HepG2 (cell line): ENCODE data around the gene EFEMP2. TPM values are rescaled to one million over a fixed set of nuclear protein-coding genes. Genes with fewer than 3 reads are reported as not detected.

ENCODE experiments used
- AGO1 ChIP-seq: fragments of 200-400 bp; formaldehyde crosslinking; IDR thresholded peaks from 2 replicates; pipeline ENCODE4 v1.6.1; 2017; ENCODE audit warnings: mild to moderate bottlenecking, low read depth, low read length, moderate library complexity; ENCODE audit not compliant: poor library complexity, severe bottlenecking
- BORCS8-MEF2B ChIP-seq: sonication (generic); formaldehyde crosslinking; IDR thresholded peaks from 2 replicates; pipeline ENCODE4 v1.8.0; 2022; ENCODE audit warnings: mild to moderate bottlenecking, missing genetic modification reagents
- ELF1 ChIP-seq: sonication (generic); formaldehyde crosslinking; IDR thresholded peaks from 2 replicates; pipeline ENCODE4 v1.4.0; 2020; ENCODE audit warnings: missing genetic modification reagents
- FOXK1 ChIP-seq: sonication (generic); formaldehyde crosslinking; IDR thresholded peaks from 2 replicates; pipeline ENCODE4 v1.4.0; 2020; ENCODE audit warnings: low read depth, missing genetic modification reagents, borderline replicate concordance
- FOXP1 ChIP-seq, 2 experiments: fragments of 450-650 bp in 1 of 2; IDR thresholded peaks; 2 replicates each; pipeline ENCODE4 v1.6.1; 2017 to 2018; ENCODE audit warnings: antibody characterized with exemption in 1 of 2
- GATAD1 ChIP-seq: IDR thresholded peaks from 2 replicates; pipeline ENCODE4 v1.6.1; 2016; ENCODE audit warnings: missing genetic modification reagents, missing compliant biosample characterization
- MLLT10 ChIP-seq: sonication (generic); formaldehyde crosslinking; IDR thresholded peaks from 2 replicates; pipeline ENCODE4 v1.4.0; 2020; ENCODE audit warnings: missing genetic modification reagents
- NRL ChIP-seq: sonication (generic); formaldehyde crosslinking; IDR thresholded peaks from 2 replicates; pipeline ENCODE4 v1.5.0; 2020; ENCODE audit warnings: missing genetic modification reagents, mild to moderate bottlenecking, moderate library complexity, borderline replicate concordance
- SUZ12 ChIP-seq: fragments of 150-350 bp; IDR thresholded peaks from 2 replicates; pipeline ENCODE4 v1.6.1; 2014; ENCODE audit warnings: low read depth, low read length
- TAF15 ChIP-seq: fragments of 200-400 bp; formaldehyde crosslinking; IDR thresholded peaks from one replicate; pipeline ENCODE4 v1.6.1; 2018; ENCODE audit warnings: mild to moderate bottlenecking, low read depth, low read length; ENCODE audit not compliant: poor library complexity, severe bottlenecking
- U2AF2 ChIP-seq: fragments of 200-400 bp; formaldehyde crosslinking; IDR thresholded peaks from 2 replicates; pipeline ENCODE4 v1.6.1; 2017; ENCODE audit warnings: low read depth, mild to moderate bottlenecking, low read length
- ZEB1 ChIP-seq: IDR thresholded peaks from 2 replicates; pipeline ENCODE4 v1.6.1; 2012; ENCODE audit warnings: mild to moderate bottlenecking, low read depth, inconsistent platforms; ENCODE audit not compliant: insufficient replicate concordance
- ZKSCAN5 ChIP-seq: sonication (generic); formaldehyde crosslinking; IDR thresholded peaks from 2 replicates; pipeline ENCODE4 v1.5.1; 2020; ENCODE audit warnings: mild to moderate bottlenecking, missing genetic modification reagents
- ZNF251 ChIP-seq: sonication (generic); formaldehyde crosslinking; IDR thresholded peaks from 2 replicates; pipeline ENCODE4 v1.9.0; 2021; ENCODE audit warnings: mild to moderate bottlenecking, missing genetic modification reagents
- ZNF441 ChIP-seq: sonication (generic); formaldehyde crosslinking; IDR thresholded peaks from 2 replicates; pipeline ENCODE4 v1.7.0; 2021; ENCODE audit warnings: missing genetic modification reagents, borderline replicate concordance
- ZNF563 ChIP-seq: sonication (generic); formaldehyde crosslinking; IDR thresholded peaks from 2 replicates; pipeline ENCODE4 v1.8.0; 2022; ENCODE audit warnings: mild to moderate bottlenecking, moderate library complexity, missing genetic modification reagents
- polyA plus RNA-seq, 8 experiments: library from polyadenylated mRNA; depleted of rRNA in 3 of 8; stranded (reverse) in 7 of 8; unstranded in 1 of 8; fragments of >200 nt; fragmentation: Illumina TruSeq in 4 of 8; extraction: Trizol in 4 of 8; gene quantifications; 2 replicates each; pipeline versions ENCODE4 v1.2.1 to v1.2.3, GENCODE V29; 2011 to 2016; ENCODE audit warnings: low read depth in 4 of 8, missing spikeins in 1 of 8, mixed read lengths in 1 of 8; ENCODE audit not compliant: insufficient read depth in 1 of 8
- total RNA-seq, 5 experiments: library from RNA; depleted of rRNA; stranded (reverse); fragments of >200 nt; fragmentation: Illumina TruSeq; extraction: Trizol; gene quantifications; 2 replicates each; pipeline ENCODE4 v1.2.3, GENCODE V29; 2016; ENCODE audit warnings: low read depth in 1 of 5
- TF ChIP-seq, protein P1 (sequence below): sonication (generic); formaldehyde crosslinking; IDR thresholded peaks from 2 replicates; pipeline ENCODE4 v1.5.0; 2020; ENCODE audit warnings: mild to moderate bottlenecking, missing genetic modification reagents, moderate library complexity
- TF ChIP-seq, protein P2 (sequence below): sonication (generic); formaldehyde crosslinking; conservative IDR thresholded peaks from 2 replicates; pipeline ENCODE4 v1.4.0; 2020; ENCODE audit warnings: missing genetic modification reagents
- TF ChIP-seq, protein P3 (sequence below): sonication (generic); formaldehyde crosslinking; IDR thresholded peaks from one replicate; pipeline ENCODE4 v1.5.1; 2020; ENCODE audit warnings: mild to moderate bottlenecking, missing genetic modification reagents; ENCODE audit errors: not compliant biosample characterization

Gene EFEMP2
- total and polyA plus RNA-seq, 2 of the 13 experiments (the other 11 are each of a cell fraction or from before 2014, with no cell fraction given) = 7.4 to 29.7 TPM

DNA sequence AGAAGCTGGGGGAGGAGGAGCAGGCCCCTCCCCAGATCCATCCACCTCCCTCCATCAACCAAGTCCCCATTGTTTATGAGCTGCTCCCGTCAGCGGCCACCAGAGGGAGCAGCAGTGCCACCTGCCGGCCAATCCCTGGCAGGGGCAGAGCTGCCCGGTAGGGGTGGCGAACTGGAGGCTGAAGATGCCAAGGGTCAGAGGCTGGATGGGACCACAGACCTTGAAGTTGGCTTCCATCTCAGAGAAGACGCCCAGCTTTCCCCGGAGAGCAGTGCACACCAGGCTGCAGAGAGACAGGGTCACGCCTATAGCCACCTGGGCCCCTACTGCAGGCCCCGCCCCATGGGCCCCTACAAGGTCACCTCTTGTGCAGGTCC lies 12.1 kb upstream of the EFEMP2 start (continued):
- TF ChIP-seq TAF15 = peak; percentile 42
- TF ChIP-seq, protein P1, sequence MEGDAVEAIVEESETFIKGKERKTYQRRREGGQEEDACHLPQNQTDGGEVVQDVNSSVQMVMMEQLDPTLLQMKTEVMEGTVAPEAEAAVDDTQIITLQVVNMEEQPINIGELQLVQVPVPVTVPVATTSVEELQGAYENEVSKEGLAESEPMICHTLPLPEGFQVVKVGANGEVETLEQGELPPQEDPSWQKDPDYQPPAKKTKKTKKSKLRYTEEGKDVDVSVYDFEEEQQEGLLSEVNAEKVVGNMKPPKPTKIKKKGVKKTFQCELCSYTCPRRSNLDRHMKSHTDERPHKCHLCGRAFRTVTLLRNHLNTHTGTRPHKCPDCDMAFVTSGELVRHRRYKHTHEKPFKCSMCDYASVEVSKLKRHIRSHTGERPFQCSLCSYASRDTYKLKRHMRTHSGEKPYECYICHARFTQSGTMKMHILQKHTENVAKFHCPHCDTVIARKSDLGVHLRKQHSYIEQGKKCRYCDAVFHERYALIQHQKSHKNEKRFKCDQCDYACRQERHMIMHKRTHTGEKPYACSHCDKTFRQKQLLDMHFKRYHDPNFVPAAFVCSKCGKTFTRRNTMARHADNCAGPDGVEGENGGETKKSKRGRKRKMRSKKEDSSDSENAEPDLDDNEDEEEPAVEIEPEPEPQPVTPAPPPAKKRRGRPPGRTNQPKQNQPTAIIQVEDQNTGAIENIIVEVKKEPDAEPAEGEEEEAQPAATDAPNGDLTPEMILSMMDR = peak; percentile 98
- peak; percentile 73; the same call in 1 of the 2 replicates for TF ChIP-seq FOXK1 (CRISPR knock-in tag)
- no peak for TF ChIP-seq FOXP1 (IDR thresholded peaks at IDR 0.05)
- TF ChIP-seq FOXP1 (CRISPR knock-in tag; IDR thresholded peaks at IDR 0.05) = no peak
- TF ChIP-seq NRL (CRISPR knock-in tag) = no peak
- TF ChIP-seq ZNF441 (CRISPR knock-in tag) = 0 out of 2 replicates have a peak, but pooled peaks have one; percentile 32
- TF ChIP-seq ZNF563 (CRISPR knock-in tag) = no peak
- TF ChIP-seq ELF1 (CRISPR knock-in tag) = peak; percentile 25; the same call in 1 of the 2 replicates
- peak; percentile 29 for TF ChIP-seq AGO1
- no peak for TF ChIP-seq MLLT10 (CRISPR knock-in tag)
- peak; percentile 28; the same call in 1 of the 2 replicates for TF ChIP-seq BORCS8-MEF2B (CRISPR knock-in tag)
- TF ChIP-seq SUZ12 = no peak
- no peak for TF ChIP-seq U2AF2
- TF ChIP-seq, protein P2, sequence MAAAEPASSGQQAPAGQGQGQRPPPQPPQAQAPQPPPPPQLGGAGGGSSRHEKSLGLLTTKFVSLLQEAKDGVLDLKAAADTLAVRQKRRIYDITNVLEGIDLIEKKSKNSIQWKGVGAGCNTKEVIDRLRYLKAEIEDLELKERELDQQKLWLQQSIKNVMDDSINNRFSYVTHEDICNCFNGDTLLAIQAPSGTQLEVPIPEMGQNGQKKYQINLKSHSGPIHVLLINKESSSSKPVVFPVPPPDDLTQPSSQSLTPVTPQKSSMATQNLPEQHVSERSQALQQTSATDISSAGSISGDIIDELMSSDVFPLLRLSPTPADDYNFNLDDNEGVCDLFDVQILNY (CRISPR knock-in tag) = no peak
- no peak for TF ChIP-seq ZEB1
- TF ChIP-seq GATAD1 (CRISPR knock-in tag) = peak; percentile 36; the same call in 1 of the 2 replicates
- no peak for TF ChIP-seq ZNF251 (CRISPR knock-in tag)
- TF ChIP-seq, protein P3, sequence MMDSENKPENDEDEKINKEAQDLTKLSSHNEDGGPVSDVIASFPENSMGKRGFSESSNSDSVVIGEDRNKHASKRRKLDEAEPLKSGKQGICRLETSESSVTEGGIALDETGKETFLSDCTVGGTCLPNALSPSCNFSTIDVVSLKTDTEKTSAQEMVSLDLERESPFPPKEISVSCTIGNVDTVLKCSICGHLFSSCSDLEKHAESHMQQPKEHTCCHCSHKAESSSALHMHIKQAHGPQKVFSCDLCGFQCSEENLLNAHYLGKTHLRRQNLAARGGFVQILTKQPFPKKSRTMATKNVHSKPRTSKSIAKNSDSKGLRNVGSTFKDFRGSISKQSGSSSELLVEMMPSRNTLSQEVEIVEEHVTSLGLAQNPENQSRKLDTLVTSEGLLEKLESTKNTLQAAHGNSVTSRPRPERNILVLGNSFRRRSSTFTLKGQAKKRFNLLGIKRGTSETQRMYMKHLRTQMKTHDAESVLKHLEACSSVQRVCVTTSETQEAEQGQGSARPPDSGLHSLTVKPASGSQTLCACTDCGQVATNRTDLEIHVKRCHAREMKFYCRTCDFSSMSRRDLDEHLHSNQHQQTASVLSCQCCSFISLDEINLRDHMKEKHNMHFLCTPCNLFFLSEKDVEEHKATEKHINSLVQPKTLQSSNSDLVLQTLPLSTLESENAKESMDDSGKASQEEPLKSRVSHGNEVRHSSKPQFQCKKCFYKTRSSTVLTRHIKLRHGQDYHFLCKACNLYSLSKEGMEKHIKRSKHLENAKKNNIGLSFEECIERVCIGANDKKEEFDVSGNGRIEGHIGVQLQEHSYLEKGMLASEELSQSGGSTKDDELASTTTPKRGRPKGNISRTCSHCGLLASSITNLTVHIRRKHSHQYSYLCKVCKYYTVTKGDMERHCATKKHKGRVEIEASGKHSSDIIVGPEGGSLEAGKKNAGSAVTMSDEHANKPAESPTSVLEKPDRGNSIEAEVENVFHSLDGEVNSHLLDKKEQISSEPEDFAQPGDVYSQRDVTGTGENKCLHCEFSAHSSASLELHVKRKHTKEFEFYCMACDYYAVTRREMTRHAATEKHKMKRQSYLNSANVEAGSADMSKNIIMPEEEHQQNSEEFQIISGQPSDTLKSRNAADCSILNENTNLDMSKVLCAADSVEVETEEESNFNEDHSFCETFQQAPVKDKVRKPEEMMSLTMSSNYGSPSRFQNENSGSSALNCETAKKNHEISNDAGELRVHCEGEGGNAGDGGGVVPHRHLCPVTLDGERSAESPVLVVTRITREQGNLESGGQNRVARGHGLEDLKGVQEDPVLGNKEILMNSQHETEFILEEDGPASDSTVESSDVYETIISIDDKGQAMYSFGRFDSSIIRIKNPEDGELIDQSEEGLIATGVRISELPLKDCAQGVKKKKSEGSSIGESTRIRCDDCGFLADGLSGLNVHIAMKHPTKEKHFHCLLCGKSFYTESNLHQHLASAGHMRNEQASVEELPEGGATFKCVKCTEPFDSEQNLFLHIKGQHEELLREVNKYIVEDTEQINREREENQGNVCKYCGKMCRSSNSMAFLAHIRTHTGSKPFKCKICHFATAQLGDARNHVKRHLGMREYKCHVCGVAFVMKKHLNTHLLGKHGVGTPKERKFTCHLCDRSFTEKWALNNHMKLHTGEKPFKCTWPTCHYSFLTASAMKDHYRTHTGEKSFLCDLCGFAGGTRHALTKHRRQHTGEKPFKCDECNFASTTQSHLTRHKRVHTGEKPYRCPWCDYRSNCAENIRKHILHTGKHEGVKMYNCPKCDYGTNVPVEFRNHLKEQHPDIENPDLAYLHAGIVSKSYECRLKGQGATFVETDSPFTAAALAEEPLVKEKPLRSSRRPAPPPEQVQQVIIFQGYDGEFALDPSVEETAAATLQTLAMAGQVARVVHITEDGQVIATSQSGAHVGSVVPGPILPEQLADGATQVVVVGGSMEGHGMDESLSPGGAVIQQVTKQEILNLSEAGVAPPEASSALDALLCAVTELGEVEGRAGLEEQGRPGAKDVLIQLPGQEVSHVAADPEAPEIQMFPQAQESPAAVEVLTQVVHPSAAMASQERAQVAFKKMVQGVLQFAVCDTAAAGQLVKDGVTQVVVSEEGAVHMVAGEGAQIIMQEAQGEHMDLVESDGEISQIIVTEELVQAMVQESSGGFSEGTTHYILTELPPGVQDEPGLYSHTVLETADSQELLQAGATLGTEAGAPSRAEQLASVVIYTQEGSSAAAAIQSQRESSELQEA (CRISPR knock-in tag) = no peak
- no peak for TF ChIP-seq ZKSCAN5 (CRISPR knock-in tag)
